Natural killer cell treated with Interleukin-12 subunit alpha and Interleukin-12 subunit beta and Interleukin-15 and Interleukin-18, amount 100 ng/mL, for 72 hours (primary cell): ENCODE results near the gene SLCO1B1. TPM values are rescaled to one million over a fixed set of nuclear protein-coding genes. Genes with fewer than 3 reads are reported as not detected.

Experiments used
- ATAC-seq, 2 donors: fragments of 150-1000 bp; cut with Tn5 transposase in 1 of 2; sonication (Bioruptor Pico), chemical (Tn5 transposase) in 1 of 2; 2 replicates each; pipeline ENCODE4 v1.10.0; 2021
- DNase-seq: peaks from one replicate; pipeline ENCODE4 v3.0.0; 2022; ENCODE audit warnings: low spot score
- H3K27ac Mint-ChIP-seq, 2 donors: 1 replicate in 1 of 2; 2 replicates in 1 of 2; pipeline ENCODE4 v1.8.0; 2022; ENCODE audit warnings: mixed read lengths in 2 of 2, mild to moderate bottlenecking in 1 of 2, moderate library complexity in 1 of 2
- H3K27me3 Mint-ChIP-seq, 2 donors: 1 replicate in 1 of 2; 2 replicates in 1 of 2; pipeline ENCODE4 v1.8.0; 2022; ENCODE audit warnings: mixed read lengths in 2 of 2
- H3K36me3 Mint-ChIP-seq: one replicate; pipeline ENCODE4 v1.8.0; 2022; ENCODE audit warnings: mixed read lengths
- H3K4me1 Mint-ChIP-seq, 2 donors: 1 replicate in 1 of 2; 2 replicates in 1 of 2; pipeline ENCODE4 v1.8.0; 2022; ENCODE audit warnings: low read depth in 2 of 2, mixed read lengths in 2 of 2, mild to moderate bottlenecking in 1 of 2
- H3K4me3 Mint-ChIP-seq: one replicate; pipeline ENCODE4 v1.8.0; 2022; ENCODE audit warnings: mixed read lengths
- H3K9me3 Mint-ChIP-seq: 2 replicates; pipeline ENCODE4 v1.8.0; 2022; ENCODE audit warnings: mixed read lengths
- total RNA-seq, 2 donors: library from RNA; stranded (reverse); gene quantifications; one replicate each; pipeline ENCODE4 v1.2.3, GENCODE V29; 2022

The SLCO1B1 gene
- total RNA-seq, 2 donors from 2014 or later = not detected

DNA sequence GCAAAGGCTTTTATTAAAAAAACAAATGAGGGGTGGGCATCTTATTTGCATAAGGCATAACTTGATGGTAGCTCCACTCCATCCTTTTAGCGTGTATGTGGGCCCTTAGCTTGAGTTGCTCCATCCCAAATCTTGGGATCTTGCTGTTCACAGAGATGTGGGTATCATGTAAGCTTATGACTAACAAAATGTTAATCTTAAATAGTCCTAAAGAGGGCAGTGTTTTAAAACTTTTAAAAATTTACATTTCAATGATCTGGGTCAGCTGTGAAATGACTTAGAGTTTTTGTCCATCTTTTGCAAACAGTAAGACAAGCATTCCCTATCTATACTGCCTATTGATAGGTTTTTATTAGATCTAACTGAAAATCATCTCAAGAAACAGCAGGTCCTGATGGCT, 117.7 kb downstream of the SLCO1B1 start:
- H3K4me3 Mint-ChIP-seq = no peak overlapping the region
- ATAC-seq (no peak), DNase-seq (no peak)
- H3K27me3 Mint-ChIP-seq = no peaks in the 10 kb centered on the region
- no peaks in the 10 kb centered on the region for H3K9me3 Mint-ChIP-seq
- H3K4me1 Mint-ChIP-seq = no peaks in the 10 kb centered on the region
- H3K36me3 Mint-ChIP-seq = no peaks in the 10 kb centered on the region
- no peak overlapping the region for H3K27ac Mint-ChIP-seq

GRCh38 chr12:21252070-21252469, 121.1 kb downstream of the SLCO1B1 start:
- ATAC-seq (no peak), DNase-seq (no peak)
- H3K4me1 Mint-ChIP-seq = no peaks in the 10 kb centered on the region
- H3K36me3 Mint-ChIP-seq = no peaks in the 10 kb centered on the region
- H3K9me3 Mint-ChIP-seq = no peaks in the 10 kb centered on the region
- no peaks in the 10 kb centered on the region for H3K27me3 Mint-ChIP-seq
- H3K27ac Mint-ChIP-seq = no peak overlapping the region
- no peak overlapping the region for H3K4me3 Mint-ChIP-seq

DNA sequence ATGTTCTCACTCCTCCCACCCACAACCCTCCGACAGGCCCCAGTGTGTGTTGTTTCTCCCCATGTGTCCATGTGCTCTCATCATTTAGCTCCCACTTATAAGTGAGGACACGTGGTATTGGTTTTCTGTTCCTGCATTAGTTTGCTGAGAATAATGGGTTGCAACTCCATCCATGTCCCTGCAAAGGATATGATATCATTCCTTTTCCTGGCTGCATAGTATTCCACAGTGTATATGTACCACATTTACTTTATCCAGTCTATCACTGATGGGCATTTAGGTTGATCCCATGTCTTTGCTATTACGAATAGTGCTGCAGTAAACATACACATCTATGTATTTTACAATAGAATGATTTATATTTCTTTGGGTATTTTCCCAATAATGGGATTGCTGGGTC, 126.2 kb downstream of the SLCO1B1 start:
- no peaks in the 10 kb centered on the region for H3K4me1 Mint-ChIP-seq
- ATAC-seq = no peak

GRCh38 chr12:21264232-21264631, 133.2 kb downstream of the SLCO1B1 start:
- DNase-seq (no peak), ATAC-seq (no peak)
- peaks cover 6% of the 10 kb centered on the region for H3K36me3 Mint-ChIP-seq
- H3K9me3 Mint-ChIP-seq = peaks cover 12% of the 10 kb centered on the region
- H3K4me3 Mint-ChIP-seq = no peak overlapping the region
- H3K4me1 Mint-ChIP-seq = no peaks in the 10 kb centered on the region
- H3K27ac Mint-ChIP-seq = no peak overlapping the region
- peaks cover 0 to 8% of the 10 kb centered on the region in 2 donors for H3K27me3 Mint-ChIP-seq

More for the DNA sequence above, 126.2 kb downstream of the SLCO1B1 start:
- Mint-ChIP-seq H3K4me3 (no peak overlapping the region), H3K27me3 (no peaks in the 10 kb centered on the region), H3K27ac (no peak overlapping the region), H3K36me3 (no peaks in the 10 kb centered on the region), H3K9me3 (peaks cover 3% of the 10 kb centered on the region)
- DNase-seq = no peak

- Mint-ChIP-seq H3K27me3 (peaks cover 0 to 8% of the 10 kb centered on the region in 2 donors), H3K9me3 (peaks cover 9% of the 10 kb centered on the region), H3K4me1 (no peaks in the 10 kb centered on the region), H3K27ac (no peak overlapping the region), H3K4me3 (no peak overlapping the region), H3K36me3 (peaks cover 6% of the 10 kb centered on the region)
- DNase-seq (no peak), ATAC-seq (no peak)
Observed at GRCh38 chr12:21265932-21266331, 134.9 kb downstream of the SLCO1B1 start.

GRCh38 chr12:21276826-21277225, 145.8 kb downstream of the SLCO1B1 start:
- no peaks in the 10 kb centered on the region for H3K36me3 Mint-ChIP-seq

More at GRCh38 chr12:21276826-21277225, 145.8 kb downstream of the SLCO1B1 start:
- no peak for DNase-seq
- H3K9me3 Mint-ChIP-seq = peaks cover 4% of the 10 kb centered on the region
- H3K27me3 Mint-ChIP-seq = peaks cover 0 to 14% of the 10 kb centered on the region in 2 donors
- H3K4me1 Mint-ChIP-seq = no peaks in the 10 kb centered on the region
- H3K27ac Mint-ChIP-seq = no peak overlapping the region
- no peak overlapping the region for H3K4me3 Mint-ChIP-seq
- ATAC-seq = no peak

Other genes with a start within 250 kb of the SLCO1B1 start
- not detected for gene SLCO1A2, start 203.7 kb downstream of the SLCO1B1 start, total RNA-seq
- gene IAPP, start 241.7 kb downstream of the SLCO1B1 start, total RNA-seq = not detected